Stomach smooth muscle (tissue), 2 donors: ENCODE data around the gene DEFB110.

Experiments used
- H3K27ac ChIP-seq: one replicate; pipeline ENCODE4 v1.7.0; 2013; ENCODE audit warnings: mild to moderate bottlenecking, low read length, inconsistent platforms
- H3K27me3 ChIP-seq, 2 donors: one replicate each; pipeline ENCODE4 v1.7.0; 2013; ENCODE audit warnings: low read length in 2 of 2; ENCODE audit not compliant: insufficient read depth in 2 of 2, control insufficient read depth in 1 of 2
- H3K36me3 ChIP-seq, 2 donors: one replicate each; pipeline ENCODE4 v1.7.0; 2013; ENCODE audit warnings: low read length in 2 of 2; ENCODE audit not compliant: control insufficient read depth in 2 of 2, insufficient read depth in 2 of 2
- H3K4me1 ChIP-seq: one replicate; pipeline ENCODE4 v1.7.0; 2013; ENCODE audit warnings: low read length; ENCODE audit not compliant: control insufficient read depth, insufficient read depth
- H3K4me3 ChIP-seq, 2 donors: one replicate each; pipeline ENCODE4 v1.7.0; 2013; ENCODE audit warnings: low read length in 2 of 2
- H3K9ac ChIP-seq, 2 donors: one replicate each; pipeline ENCODE4 v1.7.0; 2013; ENCODE audit warnings: low read length in 2 of 2, mild to moderate bottlenecking in 1 of 2
- H3K9me3 ChIP-seq, 2 donors: one replicate each; pipeline ENCODE4 v1.7.0; 2013; ENCODE audit warnings: low read length in 2 of 2; ENCODE audit not compliant: control insufficient read depth in 2 of 2
- donor health status: healthy.
- donor health status: Pancreatic carcinoma.

Gene DEFB110

DNA sequence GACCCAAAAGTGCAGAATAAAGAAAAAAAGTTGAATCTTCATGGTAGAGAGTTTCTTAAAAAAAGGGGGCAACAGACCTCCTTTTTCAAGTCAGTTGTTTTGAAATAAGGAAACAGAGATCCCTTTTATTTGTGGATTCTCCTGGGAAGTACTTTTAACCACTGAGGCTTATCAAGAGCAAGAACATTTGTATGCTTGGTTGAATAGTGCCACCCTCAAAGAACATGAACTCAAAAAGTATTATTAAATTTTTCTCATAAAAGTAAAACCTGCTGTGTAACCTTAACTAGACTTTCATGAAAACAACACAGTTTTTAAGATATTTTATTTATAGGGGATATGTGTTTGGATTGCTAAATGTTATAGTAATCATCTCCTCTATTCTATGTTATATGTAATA lies at the start of gene DEFB110:
Gene DEFB110, minus strand, starts transcription at position 101 of the 400 bp plus-strand sequence. Its CDS starts 59 bp downstream, at position 42.
- Histone ChIP-seq H3K4me3 (no peak within 1 kb of the TSS), H3K4me1 (no peaks in the 10 kb centered on the region), H3K27me3 (no peaks in the 10 kb centered on the region), H3K27ac (no peak within 1 kb of the TSS), H3K9ac (no peak within 1 kb of the TSS), H3K36me3 (no peaks in the 10 kb centered on the region), H3K9me3 (no peaks in the 10 kb centered on the region)

GRCh38 chr6:50070101-50070500 lies 48.3 kb upstream of the DEFB110 start:
- H3K27me3 ChIP-seq, result no peaks in the 10 kb centered on the region
- no peak overlapping the region for H3K9ac ChIP-seq
- no peak overlapping the region for H3K4me3 ChIP-seq
- no peak overlapping the region for H3K27ac ChIP-seq
- no peaks in the 10 kb centered on the region for H3K9me3 ChIP-seq
- no peaks in the 10 kb centered on the region for H3K4me1 ChIP-seq
- H3K36me3 ChIP-seq, result no peaks in the 10 kb centered on the region

GRCh38 chr6:50062051-50062450 lies 40.3 kb upstream of the DEFB110 start:
- H3K4me3 ChIP-seq, result no peak overlapping the region
- H3K27me3 ChIP-seq, result no peaks in the 10 kb centered on the region
- no peak overlapping the region for H3K27ac ChIP-seq
- H3K36me3 ChIP-seq, result no peaks in the 10 kb centered on the region
- no peak overlapping the region for H3K9ac ChIP-seq
- H3K9me3 ChIP-seq, result no peaks in the 10 kb centered on the region
- H3K4me1 ChIP-seq, result no peaks in the 10 kb centered on the region

DNA sequence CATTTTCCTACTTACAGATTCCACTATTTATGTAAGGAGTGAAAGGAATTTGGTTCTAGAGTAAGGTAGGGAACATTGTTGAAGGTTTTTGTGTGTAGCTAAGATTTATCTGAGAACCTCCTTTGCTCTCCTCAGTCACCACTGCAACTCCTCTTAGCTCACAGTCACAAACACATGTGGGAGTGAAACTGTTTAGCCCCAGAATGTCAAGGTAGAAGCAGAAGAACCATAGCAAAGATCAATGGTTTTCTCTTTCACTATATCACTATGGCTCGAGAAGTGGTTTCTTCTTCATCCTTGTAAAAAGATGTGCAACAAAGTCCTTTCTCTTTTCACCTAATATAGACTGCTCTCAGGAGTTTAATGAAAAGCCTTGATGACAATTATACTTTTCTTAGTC lies 34.4 kb upstream of the DEFB110 start:
- Histone ChIP-seq H3K4me1 (no peaks in the 10 kb centered on the region), H3K4me3 (no peak overlapping the region), H3K9me3 (no peaks in the 10 kb centered on the region), H3K27ac (no peak overlapping the region), H3K36me3 (no peaks in the 10 kb centered on the region), H3K27me3 (no peaks in the 10 kb centered on the region), H3K9ac (no peak overlapping the region)

GRCh38 chr6:50049829-50050228 lies 28.0 kb upstream of the DEFB110 start, which contains the start of gene DEFB112:
TSS of gene DEFB112 (minus strand) at chr6:50049929. CDS start at chr6:50049869, 60 bp downstream.
- no peaks in the 10 kb centered on the region for H3K9me3 ChIP-seq
- H3K4me3 ChIP-seq, result no peak within 1 kb of the TSS
- H3K27me3 ChIP-seq, result no peaks in the 10 kb centered on the region
- no peak within 1 kb of the TSS for H3K27ac ChIP-seq
- H3K36me3 ChIP-seq, result no peaks in the 10 kb centered on the region
- no peaks in the 10 kb centered on the region for H3K4me1 ChIP-seq
- no peak within 1 kb of the TSS for H3K9ac ChIP-seq

GRCh38 chr6:50047026-50047425 lies 25.2 kb upstream of the DEFB110 start:
- H3K9ac ChIP-seq, result no peak overlapping the region
- H3K36me3 ChIP-seq, result no peaks in the 10 kb centered on the region
- H3K4me3 ChIP-seq, result no peak overlapping the region
- no peaks in the 10 kb centered on the region for H3K9me3 ChIP-seq
- no peaks in the 10 kb centered on the region for H3K27me3 ChIP-seq
- no peak overlapping the region for H3K27ac ChIP-seq
- no peaks in the 10 kb centered on the region for H3K4me1 ChIP-seq

- Histone ChIP-seq H3K9me3 (no peaks in the 10 kb centered on the region), H3K4me3 (no peak overlapping the region), H3K36me3 (no peaks in the 10 kb centered on the region), H3K27ac (no peak overlapping the region), H3K9ac (no peak overlapping the region), H3K4me1 (no peaks in the 10 kb centered on the region), H3K27me3 (no peaks in the 10 kb centered on the region)
These were observed 9.2 kb upstream of the DEFB110 start for GRCh38 chr6:50030777-50031562.

GRCh38 chr6:50030350-50030749 lies 8.6 kb upstream of the DEFB110 start:
- no peak overlapping the region for H3K27ac ChIP-seq
- H3K9ac ChIP-seq, result no peak overlapping the region
- H3K27me3 ChIP-seq, result no peaks in the 10 kb centered on the region

GRCh38 chr6:50025258-50025657 lies 3.5 kb upstream of the DEFB110 start:
- Histone ChIP-seq H3K27me3 (no peaks in the 10 kb centered on the region), H3K4me1 (no peaks in the 10 kb centered on the region), H3K9ac (no peak overlapping the region), H3K27ac (no peak overlapping the region), H3K9me3 (no peaks in the 10 kb centered on the region), H3K4me3 (no peak overlapping the region), H3K36me3 (no peaks in the 10 kb centered on the region)

More at GRCh38 chr6:50030350-50030749, 8.6 kb upstream of the DEFB110 start:
- Histone ChIP-seq H3K9me3 (no peaks in the 10 kb centered on the region), H3K36me3 (no peaks in the 10 kb centered on the region), H3K4me3 (no peak overlapping the region), H3K4me1 (no peaks in the 10 kb centered on the region)

DNA sequence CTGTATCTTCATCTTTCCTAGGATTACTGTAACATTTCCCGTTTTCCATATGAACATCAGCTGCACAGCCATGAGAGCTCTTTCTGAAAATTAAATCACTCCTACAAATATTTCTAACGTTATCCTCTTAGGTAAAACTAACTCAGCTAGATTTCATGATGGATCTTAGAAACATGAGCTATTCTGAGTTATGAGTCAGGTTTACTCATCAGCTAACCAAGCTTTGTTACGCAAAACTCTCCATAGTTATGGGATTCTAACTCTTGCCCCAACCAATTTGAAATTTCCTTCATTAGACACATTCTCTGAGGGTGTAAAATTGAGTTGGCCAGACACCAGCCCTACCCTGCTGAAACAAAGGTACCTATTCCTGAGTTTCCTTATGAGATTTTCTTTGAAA lies 14.0 kb downstream of the DEFB110 start:
- Histone ChIP-seq H3K9me3 (no peaks in the 10 kb centered on the region), H3K27ac (no peak overlapping the region), H3K27me3 (no peaks in the 10 kb centered on the region), H3K36me3 (no peaks in the 10 kb centered on the region), H3K4me3 (no peak overlapping the region), H3K9ac (no peak overlapping the region), H3K4me1 (no peaks in the 10 kb centered on the region)

DNA sequence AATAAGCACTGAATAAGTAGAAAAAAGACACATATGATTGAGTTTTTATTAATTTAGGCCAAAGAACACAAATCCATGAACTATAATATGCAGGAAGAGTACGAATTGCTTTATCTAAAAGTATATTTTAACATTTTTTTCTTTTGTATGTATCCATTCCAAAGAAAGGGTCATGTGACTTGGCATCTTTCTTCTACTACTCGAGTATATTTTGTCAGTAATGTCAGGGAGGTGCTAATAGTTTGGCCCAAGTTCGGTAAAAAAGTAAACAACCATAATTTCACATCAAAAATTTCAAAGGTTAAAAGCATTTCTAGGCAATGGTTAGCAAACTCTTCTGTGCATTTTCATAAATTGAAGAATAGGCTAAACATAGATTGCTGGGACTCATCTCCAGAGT lies 18.7 kb downstream of the DEFB110 start:
- H3K36me3 ChIP-seq, result no peaks in the 10 kb centered on the region
- no peaks in the 10 kb centered on the region for H3K9me3 ChIP-seq
- no peak overlapping the region for H3K9ac ChIP-seq
- no peaks in the 10 kb centered on the region for H3K27me3 ChIP-seq
- H3K4me3 ChIP-seq, result no peak overlapping the region
- no peaks in the 10 kb centered on the region for H3K4me1 ChIP-seq
- no peak overlapping the region for H3K27ac ChIP-seq
